Measurements from ENCODE around the gene ALDH7A1. TPM values are rescaled to one million over a fixed set of nuclear protein-coding genes. Genes with fewer than 3 reads are reported as not detected.

The ALDH7A1 gene
- total and polyA plus RNA-seq, 2 donors: 12.3 to 29.9 TPM

DNA sequence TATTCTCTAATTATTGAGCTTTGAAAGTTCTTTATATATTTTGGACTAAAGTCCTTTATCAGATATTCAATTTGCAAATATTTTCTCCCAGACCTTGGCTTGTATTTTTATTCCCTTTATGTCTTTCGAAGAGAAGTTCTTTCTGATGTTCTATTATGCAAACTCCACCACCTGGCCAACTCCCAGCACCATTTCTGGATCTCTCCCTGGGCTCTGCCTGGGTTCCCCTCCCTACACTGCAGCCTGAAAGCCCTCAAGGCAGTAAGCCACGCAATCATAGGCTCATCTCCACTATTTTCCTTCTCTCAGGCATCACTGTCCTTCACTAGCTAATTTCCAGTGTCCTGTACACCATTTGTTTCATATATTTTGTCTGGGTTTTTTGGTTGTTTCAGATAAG, 95.7 kb downstream of the ALDH7A1 start:
- Histone ChIP-seq H3K27me3 (ENCODE audit: control insufficient read depth in 2 of 2, insufficient read depth in 1 of 2, low read length in 1 of 2) (no peaks in the 10 kb centered on the region), H3K4me3 (ENCODE audit: low read length in 2 of 2) (no peak overlapping the region), H3K9me3 (ENCODE audit: control insufficient read depth in 2 of 2, insufficient read depth in 1 of 2, low read length in 1 of 2) (no peaks in the 10 kb centered on the region), H3K36me3 (ENCODE audit: control insufficient read depth in 2 of 2, insufficient read depth in 2 of 2, low read length in 1 of 2) (no peaks in the 10 kb centered on the region), H3K4me1 (ENCODE audit: control insufficient read depth in 2 of 2, insufficient read depth in 2 of 2, low read length in 2 of 2) (peaks cover 7 to 18% of the 10 kb centered on the region in 2 donors), H3K27ac (ENCODE audit: low read depth in 1 of 2, low read length in 1 of 2) (peak overlapping the region; percentile 81 to 93)
- no peak for DNase-seq (ENCODE audit: low read depth in 6 of 9, low spot score in 9 of 9)
- 99% methylated on average over 2 of the region's 2 CpGs for WGBS

DNA sequence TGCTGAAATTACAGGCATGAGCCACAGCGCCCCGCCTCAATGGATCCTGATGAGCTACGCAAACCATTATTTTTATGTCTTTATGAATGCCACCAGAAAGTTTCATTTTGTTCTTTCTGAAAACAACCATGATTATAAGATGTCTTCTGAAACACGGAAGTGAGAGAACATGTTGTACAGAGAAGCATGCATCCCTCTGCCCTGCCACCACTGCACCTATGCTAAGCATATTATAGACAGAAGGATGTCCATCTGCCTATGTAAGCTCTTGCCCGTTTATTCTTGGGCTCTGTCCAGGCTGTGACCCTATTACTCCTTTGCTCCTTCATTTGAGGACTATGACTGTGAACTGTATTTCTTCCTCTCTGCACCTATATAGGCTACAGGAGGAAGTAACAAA, 97.5 kb downstream of the ALDH7A1 start:
- no peaks in the 10 kb centered on the region for H3K27me3 ChIP-seq (ENCODE audit: control insufficient read depth in 2 of 2, insufficient read depth in 1 of 2, low read length in 1 of 2)
- H3K4me3 ChIP-seq (ENCODE audit: low read length in 2 of 2): no peak overlapping the region
- DNase-seq (ENCODE audit: low read depth in 6 of 9, low spot score in 9 of 9): no peak
- 95% methylated on average over 5 of the region's 5 CpGs for WGBS
- peaks cover 7 to 13% of the 10 kb centered on the region in 2 donors for H3K4me1 ChIP-seq (ENCODE audit: control insufficient read depth in 2 of 2, insufficient read depth in 2 of 2, low read length in 2 of 2)
- no peaks in the 10 kb centered on the region for H3K9me3 ChIP-seq (ENCODE audit: control insufficient read depth in 2 of 2, insufficient read depth in 1 of 2, low read length in 1 of 2)
- no peak overlapping the region for H3K27ac ChIP-seq (ENCODE audit: low read depth in 1 of 2, low read length in 1 of 2)
- H3K36me3 ChIP-seq (ENCODE audit: control insufficient read depth in 2 of 2, insufficient read depth in 2 of 2, low read length in 1 of 2): peaks cover 0 to 4% of the 10 kb centered on the region in 2 donors

DNA sequence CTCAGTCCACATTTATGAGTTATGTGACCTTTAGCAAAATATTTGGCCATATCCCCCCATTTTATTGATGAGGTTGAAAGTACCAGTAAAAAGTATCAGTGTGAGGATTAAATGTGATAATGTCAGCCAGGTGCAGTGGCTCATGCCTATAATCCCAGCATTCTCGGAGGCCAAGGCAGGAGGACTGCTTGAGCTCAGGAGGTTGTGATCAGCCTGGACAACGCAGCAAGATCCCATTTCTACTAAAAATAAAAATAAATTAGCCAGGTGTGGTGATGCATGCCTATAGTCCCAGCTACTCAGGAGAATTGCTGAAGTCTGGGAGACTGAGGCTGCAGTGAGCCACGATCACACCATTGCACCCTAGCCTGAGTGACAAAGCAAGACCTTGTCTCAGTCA, 100.6 kb downstream of the ALDH7A1 start:
- Histone ChIP-seq H3K9me3 (ENCODE audit: control insufficient read depth in 2 of 2, insufficient read depth in 1 of 2, low read length in 1 of 2) (no peaks in the 10 kb centered on the region), H3K4me1 (ENCODE audit: control insufficient read depth in 2 of 2, insufficient read depth in 2 of 2, low read length in 2 of 2) (peaks cover 2 to 3% of the 10 kb centered on the region in 2 donors), H3K27me3 (ENCODE audit: control insufficient read depth in 2 of 2, insufficient read depth in 1 of 2, low read length in 1 of 2) (no peaks in the 10 kb centered on the region), H3K27ac (ENCODE audit: low read depth in 1 of 2, low read length in 1 of 2) (no peak overlapping the region), H3K36me3 (ENCODE audit: control insufficient read depth in 2 of 2, insufficient read depth in 2 of 2, low read length in 1 of 2) (peaks cover 3 to 15% of the 10 kb centered on the region in 2 donors), H3K4me3 (ENCODE audit: low read length in 2 of 2) (no peak overlapping the region)
- no peak for DNase-seq (ENCODE audit: low read depth in 6 of 9, low spot score in 9 of 9)
- 98% methylated on average over 3 of the region's 3 CpGs for WGBS

DNA sequence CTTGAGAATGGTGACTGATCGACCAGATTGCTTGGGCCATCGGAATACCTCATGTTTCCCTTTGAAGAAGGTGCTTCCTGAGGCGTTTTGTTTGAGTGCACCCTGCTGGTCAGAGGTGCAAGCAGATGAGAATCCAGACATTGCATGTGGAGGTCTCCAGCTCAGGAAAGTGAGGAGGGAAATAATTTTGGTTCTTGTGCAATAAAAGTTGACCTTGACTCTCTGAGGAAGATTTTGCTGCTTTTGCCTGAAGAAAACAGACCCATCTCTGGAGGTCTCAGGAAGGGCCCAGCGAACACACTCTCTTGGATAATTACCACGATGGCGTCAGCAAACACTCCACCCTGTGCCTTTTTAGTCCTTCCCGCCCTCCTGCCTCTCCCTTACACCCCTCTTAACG, 102.1 kb downstream of the ALDH7A1 start:
- Histone ChIP-seq H3K27ac (ENCODE audit: low read depth in 1 of 2, low read length in 1 of 2) (no peak overlapping the region), H3K4me1 (ENCODE audit: control insufficient read depth in 2 of 2, insufficient read depth in 2 of 2, low read length in 2 of 2) (no peaks in the 10 kb centered on the region), H3K27me3 (ENCODE audit: control insufficient read depth in 2 of 2, insufficient read depth in 1 of 2, low read length in 1 of 2) (no peaks in the 10 kb centered on the region), H3K36me3 (ENCODE audit: control insufficient read depth in 2 of 2, insufficient read depth in 2 of 2, low read length in 1 of 2) (peaks cover 8 to 24% of the 10 kb centered on the region in 2 donors), H3K4me3 (ENCODE audit: low read length in 2 of 2) (no peak overlapping the region), H3K9me3 (ENCODE audit: control insufficient read depth in 2 of 2, insufficient read depth in 1 of 2, low read length in 1 of 2) (no peaks in the 10 kb centered on the region)
- peak in 1 of 9 donors; percentile 30 for DNase-seq (ENCODE audit: low read depth in 6 of 9, low spot score in 9 of 9)
- WGBS: 94% methylated on average over 8 of the region's 8 CpGs

DNA sequence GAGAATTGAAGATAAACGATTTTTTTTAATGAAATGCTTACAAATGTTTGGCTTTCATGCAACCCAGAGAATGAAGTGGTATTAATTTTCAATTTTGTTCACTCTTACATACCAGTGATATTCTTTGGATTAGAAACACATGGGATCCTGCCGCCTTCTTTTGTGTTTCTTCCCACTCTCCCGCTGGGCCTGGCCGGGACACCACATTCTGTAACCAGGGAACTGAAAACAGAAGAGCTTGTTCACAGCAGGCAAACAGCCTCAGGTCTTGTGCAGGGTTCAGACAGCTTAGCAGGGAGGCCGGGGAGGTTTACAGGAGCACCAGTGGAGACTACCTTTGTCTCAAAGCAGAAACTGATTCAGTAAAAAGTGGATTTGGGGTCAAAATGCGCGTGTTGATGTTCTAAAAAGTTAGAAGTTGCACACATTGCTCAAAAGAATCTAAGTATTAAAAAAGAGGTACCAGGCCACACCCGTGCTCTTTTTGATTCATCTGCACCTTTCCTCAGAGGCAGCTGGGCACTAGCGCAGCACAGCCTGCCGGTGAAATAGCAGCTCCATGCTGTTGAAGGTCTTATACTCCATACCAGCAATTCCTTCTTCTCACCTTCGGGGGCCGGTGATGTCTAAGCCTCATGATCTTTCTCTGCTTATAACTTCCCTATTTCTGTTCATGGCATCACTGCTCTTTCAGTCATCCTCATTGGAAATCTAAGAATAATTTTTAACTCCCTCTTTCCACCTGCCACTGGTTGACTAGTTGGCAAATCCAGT, 104.7 kb downstream of the ALDH7A1 start:
- Histone ChIP-seq H3K9me3 (ENCODE audit: control insufficient read depth in 2 of 2, insufficient read depth in 1 of 2, low read length in 1 of 2) (no peaks in the 10 kb centered on the region), H3K27ac (ENCODE audit: low read depth in 1 of 2, low read length in 1 of 2) (peak overlapping the region in 1 of 2 donors; percentile 53), H3K4me1 (ENCODE audit: control insufficient read depth in 2 of 2, insufficient read depth in 2 of 2, low read length in 2 of 2) (no peaks in the 10 kb centered on the region), H3K36me3 (ENCODE audit: control insufficient read depth in 2 of 2, insufficient read depth in 2 of 2, low read length in 1 of 2) (peaks cover 11 to 45% of the 10 kb centered on the region in 2 donors), H3K27me3 (ENCODE audit: control insufficient read depth in 2 of 2, insufficient read depth in 1 of 2, low read length in 1 of 2) (no peaks in the 10 kb centered on the region), H3K4me3 (ENCODE audit: low read length in 2 of 2) (no peak overlapping the region)
- no peak for DNase-seq (ENCODE audit: low read depth in 6 of 9, low spot score in 9 of 9)
- WGBS: 92% methylated on average over 12 of the region's 12 CpGs

DNA sequence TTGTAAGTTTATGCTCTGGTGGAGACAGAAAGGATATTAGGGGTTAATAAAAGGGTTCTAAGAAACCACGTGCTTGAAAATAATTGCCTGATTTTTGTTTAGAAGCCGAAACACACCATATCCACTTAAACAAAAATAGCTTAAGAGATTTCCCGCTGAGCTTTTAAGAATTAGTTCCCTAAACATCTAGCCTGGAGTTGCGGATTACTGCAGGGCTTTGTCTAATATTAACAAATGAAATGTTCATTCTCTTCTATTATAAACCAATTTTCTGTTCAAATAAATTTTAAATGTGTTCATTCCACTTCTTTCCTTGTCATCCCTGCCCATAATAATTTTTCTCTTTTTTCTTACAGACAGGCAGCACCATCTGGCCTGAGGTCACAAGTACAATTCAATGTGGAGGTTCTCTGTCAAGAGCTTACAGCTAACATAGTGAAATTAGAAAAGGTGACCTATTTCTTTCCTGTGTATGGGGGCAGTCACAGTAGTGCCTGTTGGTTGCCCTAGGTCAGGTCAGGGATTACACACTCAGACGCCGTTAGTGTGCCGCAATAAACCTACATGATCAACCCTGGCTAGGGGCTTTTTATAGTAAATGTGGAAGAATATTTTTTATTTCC, 106.5 kb downstream of the ALDH7A1 start:
- Histone ChIP-seq H3K4me3 (ENCODE audit: low read length in 2 of 2) (no peak overlapping the region), H3K4me1 (ENCODE audit: control insufficient read depth in 2 of 2, insufficient read depth in 2 of 2, low read length in 2 of 2) (no peaks in the 10 kb centered on the region), H3K36me3 (ENCODE audit: control insufficient read depth in 2 of 2, insufficient read depth in 2 of 2, low read length in 1 of 2) (peaks cover 17 to 59% of the 10 kb centered on the region in 2 donors), H3K9me3 (ENCODE audit: control insufficient read depth in 2 of 2, insufficient read depth in 1 of 2, low read length in 1 of 2) (no peaks in the 10 kb centered on the region), H3K27me3 (ENCODE audit: control insufficient read depth in 2 of 2, insufficient read depth in 1 of 2, low read length in 1 of 2) (no peaks in the 10 kb centered on the region), H3K27ac (ENCODE audit: low read depth in 1 of 2, low read length in 1 of 2) (no peak overlapping the region)
- no peak for DNase-seq (ENCODE audit: low read depth in 6 of 9, low spot score in 9 of 9)
- WGBS: 97% methylated on average over 7 of the region's 7 CpGs

DNA sequence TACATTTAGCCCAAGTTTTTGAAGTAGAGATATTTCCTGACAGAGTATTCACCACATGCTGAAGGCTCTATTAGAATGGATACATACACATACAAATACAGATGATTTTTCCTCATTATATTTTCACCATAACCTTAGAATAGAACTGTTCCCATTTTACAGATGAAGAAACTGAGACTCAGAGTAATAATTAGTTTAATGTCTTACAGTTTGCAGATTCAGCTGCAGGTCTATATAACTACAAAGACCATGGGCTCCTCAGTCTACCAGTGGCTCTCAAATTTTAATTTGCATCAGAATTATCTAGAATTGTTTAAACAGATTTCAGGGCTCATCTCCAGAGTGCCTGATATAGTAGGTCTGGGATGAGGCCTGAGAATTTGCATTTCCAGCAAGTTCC, 107.4 kb downstream of the ALDH7A1 start:
- H3K9me3 ChIP-seq (ENCODE audit: control insufficient read depth in 2 of 2, insufficient read depth in 1 of 2, low read length in 1 of 2): no peaks in the 10 kb centered on the region

DNA sequence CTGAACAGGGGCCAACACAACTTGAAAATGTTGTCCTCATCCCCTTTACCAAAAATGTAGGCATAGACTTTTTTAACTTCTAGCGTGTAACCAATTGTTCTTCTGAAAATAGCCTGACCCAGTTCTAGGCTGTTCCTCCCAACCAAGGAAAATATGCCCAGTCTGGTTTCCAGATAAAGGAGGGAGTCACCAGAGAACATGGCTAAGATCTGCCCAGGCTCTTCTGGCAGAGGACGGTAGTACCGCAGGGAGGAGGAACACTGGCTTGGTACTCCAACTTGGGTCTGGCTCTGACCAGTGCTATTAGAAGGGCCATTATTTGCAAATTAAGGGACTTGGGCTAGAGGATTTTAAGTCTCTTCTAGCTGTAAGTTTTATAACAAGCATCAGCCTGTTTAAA, 108.7 kb downstream of the ALDH7A1 start:
- H3K4me3 ChIP-seq (ENCODE audit: low read length in 2 of 2): no peak overlapping the region
- no peaks in the 10 kb centered on the region for H3K4me1 ChIP-seq (ENCODE audit: control insufficient read depth in 2 of 2, insufficient read depth in 2 of 2, low read length in 2 of 2)
- peaks cover 17 to 62% of the 10 kb centered on the region in 2 donors for H3K36me3 ChIP-seq (ENCODE audit: control insufficient read depth in 2 of 2, insufficient read depth in 2 of 2, low read length in 1 of 2)
- no peak overlapping the region for H3K27ac ChIP-seq (ENCODE audit: low read depth in 1 of 2, low read length in 1 of 2)
- no peaks in the 10 kb centered on the region for H3K27me3 ChIP-seq (ENCODE audit: control insufficient read depth in 2 of 2, insufficient read depth in 1 of 2, low read length in 1 of 2)
- H3K9me3 ChIP-seq (ENCODE audit: control insufficient read depth in 2 of 2, insufficient read depth in 1 of 2, low read length in 1 of 2): no peaks in the 10 kb centered on the region
- WGBS: 98% methylated on average over 3 of the region's 3 CpGs
- no peak for DNase-seq (ENCODE audit: low read depth in 6 of 9, low spot score in 9 of 9)

More for the DNA sequence above, 107.4 kb downstream of the ALDH7A1 start:
- Histone ChIP-seq H3K4me3 (ENCODE audit: low read length in 2 of 2) (no peak overlapping the region), H3K4me1 (ENCODE audit: control insufficient read depth in 2 of 2, insufficient read depth in 2 of 2, low read length in 2 of 2) (no peaks in the 10 kb centered on the region), H3K27me3 (ENCODE audit: control insufficient read depth in 2 of 2, insufficient read depth in 1 of 2, low read length in 1 of 2) (no peaks in the 10 kb centered on the region), H3K36me3 (ENCODE audit: control insufficient read depth in 2 of 2, insufficient read depth in 2 of 2, low read length in 1 of 2) (peaks cover 17 to 60% of the 10 kb centered on the region in 2 donors), H3K27ac (ENCODE audit: low read depth in 1 of 2, low read length in 1 of 2) (no peak overlapping the region)
- DNase-seq (ENCODE audit: low read depth in 6 of 9, low spot score in 9 of 9): no peak

DNA sequence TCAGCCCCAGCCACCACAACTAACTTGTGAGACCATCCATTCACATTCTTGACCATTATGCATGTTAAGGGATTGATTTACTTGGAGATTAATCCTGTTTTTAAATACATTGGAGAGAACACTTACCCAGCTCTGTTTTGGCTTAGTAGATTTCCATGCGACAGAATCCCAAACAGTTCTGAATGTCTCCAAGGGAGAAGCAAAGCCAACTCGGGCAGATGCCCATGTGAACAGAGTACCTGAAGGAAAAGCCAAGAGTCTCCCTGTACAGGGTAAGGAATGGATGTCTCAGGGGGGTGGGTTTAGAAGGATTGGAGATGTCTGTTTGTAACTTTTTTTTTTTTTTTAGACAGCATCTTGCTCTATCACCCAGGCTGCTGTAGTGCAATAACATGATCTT, 110.8 kb downstream of the ALDH7A1 start:
- Histone ChIP-seq H3K27ac (ENCODE audit: low read depth in 1 of 2, low read length in 1 of 2) (no peak overlapping the region), H3K9me3 (ENCODE audit: control insufficient read depth in 2 of 2, insufficient read depth in 1 of 2, low read length in 1 of 2) (no peaks in the 10 kb centered on the region), H3K36me3 (ENCODE audit: control insufficient read depth in 2 of 2, insufficient read depth in 2 of 2, low read length in 1 of 2) (peaks cover 14 to 57% of the 10 kb centered on the region in 2 donors), H3K27me3 (ENCODE audit: control insufficient read depth in 2 of 2, insufficient read depth in 1 of 2, low read length in 1 of 2) (no peaks in the 10 kb centered on the region), H3K4me1 (ENCODE audit: control insufficient read depth in 2 of 2, insufficient read depth in 2 of 2, low read length in 2 of 2) (no peaks in the 10 kb centered on the region), H3K4me3 (ENCODE audit: low read length in 2 of 2) (no peak overlapping the region)
- WGBS: 100% methylated on average over 2 of the region's 2 CpGs
- DNase-seq (ENCODE audit: low read depth in 6 of 9, low spot score in 9 of 9): no peak
